H1 (cell line): Measurements from ENCODE around the gene PDE4B. TPM values are rescaled to one million over a fixed set of nuclear protein-coding genes. Genes with fewer than 3 reads are reported as not detected.

Source experiments
- ASH2L ChIP-seq: fragments of 200-600, 300-600 bp; sonication (generic); IDR thresholded peaks from one replicate; pipeline ENCODE4 v1.7.1; 2017; ENCODE audit warnings: low read length
- BACH1 ChIP-seq: IDR thresholded peaks from 2 replicates; pipeline ENCODE4 v1.6.1; 2012; ENCODE audit warnings: low read length, improper control_type of control experiment
- CBX5 ChIP-seq: fragments of 300-800, 300-1000 bp; sonication (generic); IDR thresholded peaks from 2 replicates; pipeline ENCODE4 v1.7.1; 2016; ENCODE audit warnings: antibody characterized with exemption, low read length, low read depth
- CHD7 ChIP-seq: fragments of 300-600 bp; sonication (generic); IDR thresholded peaks from 2 replicates; pipeline ENCODE4 v1.7.1; 2012; ENCODE audit warnings: low read length, moderate library complexity, mild to moderate bottlenecking, inconsistent platforms; ENCODE audit not compliant: insufficient replicate concordance
- CREB1 ChIP-seq: IDR thresholded peaks from 2 replicates; pipeline ENCODE4 v1.6.1; 2012; ENCODE audit warnings: inconsistent platforms
- CTBP2 ChIP-seq: IDR thresholded peaks from 2 replicates; pipeline ENCODE4 v1.7.0; 2011; ENCODE audit warnings: borderline replicate concordance, mild to moderate bottlenecking, moderate library complexity, mixed read lengths, low read length; ENCODE audit not compliant: insufficient read depth, insufficient read length
- JUN ChIP-seq: IDR thresholded peaks from 2 replicates; pipeline ENCODE4 v1.6.1; 2011; ENCODE audit warnings: low read depth, mild to moderate bottlenecking, improper control_type of control experiment, low read length
- SIN3A ChIP-seq, 2 experiments: IDR thresholded peaks in 1 of 2; conservative IDR thresholded peaks in 1 of 2; 2 replicates each; pipeline ENCODE4 v1.6.1; 2011 to 2012; ENCODE audit warnings: low read length in 2 of 2, improper control_type of control experiment in 1 of 2, low read depth in 1 of 2, mild to moderate bottlenecking in 1 of 2
- SIX5 ChIP-seq: IDR thresholded peaks from 2 replicates; pipeline ENCODE4 v1.6.1; 2011; ENCODE audit warnings: mild to moderate bottlenecking, low read depth, low read length
- SP4 ChIP-seq: IDR thresholded peaks from 2 replicates; pipeline ENCODE4 v1.6.1; 2012; ENCODE audit warnings: low read length, inconsistent platforms
- TBP ChIP-seq: IDR thresholded peaks from 2 replicates; pipeline ENCODE4 v1.6.1; 2011; ENCODE audit warnings: low read depth, low read length, improper control_type of control experiment
- USF2 ChIP-seq: IDR thresholded peaks from 2 replicates; pipeline ENCODE4 v1.6.1; 2011; ENCODE audit warnings: low read length, improper control_type of control experiment
- polyA plus RNA-seq, 7 experiments: library from polyadenylated mRNA; depleted of rRNA in 3 of 7; stranded (reverse) in 5 of 7; unstranded in 2 of 7; fragments of >200 nt in 5 of 7; fragments of 200-250 nt in 2 of 7; gene quantifications; 1 replicate in 5 of 7; 2 replicates in 1 of 7; 4 replicates in 1 of 7; pipeline versions ENCODE4 v1.2.1 to v1.2.3, GENCODE V29; 2011 to 2013; ENCODE audit warnings: missing spikeins in 2 of 7, mixed read lengths in 2 of 7
- total RNA-seq: library from RNA; stranded (reverse); fragmentation: NEBNext Ultra II Directional; extraction: Animal tissue kit (Norgen Biotek cat#: 25700); gene quantifications from 2 replicates; pipeline ENCODE4 v1.2.1, GENCODE V29; 2021

PDE4B gene
- total and polyA plus RNA-seq, 2 of the 8 experiments (the other 6 are each of a cell fraction or from before 2014, with no cell fraction given): 5.0 to 15.1 TPM

- TF ChIP-seq CHD7 (no peak), SIX5 (no peak), CREB1 (no peak), BACH1 (no peak), CTBP2 (no peak), ASH2L (no peak), SIN3A (conservative IDR thresholded peaks at IDR 0.05 in 1 of 2, IDR thresholded peaks at IDR 0.05 in 1 of 2; ENCODE audit: low read depth in 1 of 2, low read length in 2 of 2) (no peak), SP4 (no peak), USF2 (no peak), CBX5 (no peak), JUN (no peak), TBP (no peak)
Observed at GRCh38 chr1:66166753-66167152, 374.1 kb downstream of the PDE4B start (continued).
